ENCODE results near the gene PRDM15.

GRCh38 chr21:41833497-41834115 lies 45.5 kb downstream of the PRDM15 start:
- no peak for TF ChIP-seq CTCF (optimal IDR thresholded peaks at IDR 0.05 in 1 of 3, IDR thresholded peaks at IDR 0.05 in 1 of 3, conservative IDR thresholded peaks at IDR 0.05 in 1 of 3; ENCODE audit: extremely low read depth in 1 of 3, insufficient read depth in 2 of 3, low read length in 3 of 3)
- no peak for TF ChIP-seq EZH2 (IDR thresholded peaks at IDR 0.05; ENCODE audit: low read length)
